GM10266 (cell line): Measurements from ENCODE around the gene TIMM22.
"Not testable (repeated sequence)": the region's sequence is repeated elsewhere in the genome, so short reads cannot be mapped to it uniquely, and the experiment has no call there.

ENCODE experiments used
- DNase-seq: peaks from one replicate; pipeline ENCODE4 v3.0.0; 2012; ENCODE audit errors: extremely low spot score
- CTCF ChIP-seq: IDR thresholded peaks from 2 replicates; pipeline ENCODE4 v1.5.1; 2012; ENCODE audit warnings: mild to moderate bottlenecking, low read depth; ENCODE audit not compliant: control insufficient read depth, insufficient read depth; ENCODE audit errors: missing control alignments

Gene TIMM22

GRCh38 chr17:996554-997344, at the start of gene TIMM22:
TIMM22 (plus strand) TSS chr17:997129; CDS start chr17:997143, 14 bp downstream.
- DNase-seq = peak; percentile 93
- peak; percentile 92 for TF ChIP-seq CTCF

- DNase-seq = no peak
- no peak for TF ChIP-seq CTCF
Measured at GRCh38 chr17:948284-948852, 48.6 kb upstream of the TIMM22 start.

- no peak for DNase-seq
- TF ChIP-seq CTCF = no peak
Measured at GRCh38 chr17:949623-950303, 47.2 kb upstream of the TIMM22 start.

- DNase-seq = no peak
- no peak for TF ChIP-seq CTCF
Measured at GRCh38 chr17:951325-952132, 45.4 kb upstream of the TIMM22 start.

- not testable (repeated sequence) for DNase-seq
Measured at GRCh38 chr17:952592-952991, 44.3 kb upstream of the TIMM22 start.

- DNase-seq = no peak
- TF ChIP-seq CTCF = no peak
Measured at GRCh38 chr17:953767-954166, 43.2 kb upstream of the TIMM22 start.

GRCh38 chr17:954431-955164, 42.3 kb upstream of the TIMM22 start:
- TF ChIP-seq CTCF = no peak
- no peak for DNase-seq
